M059J (cell line): Measurements from ENCODE around the gene RIPPLY2. TPM values are rescaled to one million over a fixed set of nuclear protein-coding genes. Genes with fewer than 3 reads are reported as not detected.
"Not testable (repeated sequence)": the region's sequence is repeated elsewhere in the genome, so short reads cannot be mapped to it uniquely, and the experiment has no call there.

ENCODE experiments used
- DNase-seq: peaks from one replicate; pipeline ENCODE4 v3.0.0-alpha.2; 2012; ENCODE audit warnings: low read depth
- total RNA-seq: library from RNA; depleted of rRNA; stranded (reverse); fragments of >200 nt; shearing (Covaris generic); gene quantifications from 2 replicates; pipeline ENCODE4 v1.2.3, GENCODE V29; 2014

RIPPLY2 gene
- total RNA-seq, 1 experiment from 2014 or later: not detected

- DNase-seq: no peak
These were observed 7.2 kb downstream of the RIPPLY2 start for GRCh38 chr6:83860359-83860755.

- no peak for DNase-seq
These were observed 7.8 kb downstream of the RIPPLY2 start for GRCh38 chr6:83860782-83861495.

- no peak for DNase-seq
These were observed 9.8 kb downstream of the RIPPLY2 start for GRCh38 chr6:83862776-83863471.

GRCh38 chr6:83867043-83867442, 13.9 kb downstream of the RIPPLY2 start:
- no peak for DNase-seq

GRCh38 chr6:83867527-83868161, 14.5 kb downstream of the RIPPLY2 start:
- DNase-seq: peak; percentile 90

GRCh38 chr6:83868639-83869038, 15.5 kb downstream of the RIPPLY2 start:
- DNase-seq: peak; percentile 80

- DNase-seq: no peak
These were observed 17.5 kb downstream of the RIPPLY2 start for GRCh38 chr6:83870649-83871048.

GRCh38 chr6:83872386-83873118, 19.4 kb downstream of the RIPPLY2 start:
- peak; percentile 26 for DNase-seq

- no peak for DNase-seq
These were observed 20.7 kb downstream of the RIPPLY2 start for GRCh38 chr6:83873869-83874268.

DNA sequence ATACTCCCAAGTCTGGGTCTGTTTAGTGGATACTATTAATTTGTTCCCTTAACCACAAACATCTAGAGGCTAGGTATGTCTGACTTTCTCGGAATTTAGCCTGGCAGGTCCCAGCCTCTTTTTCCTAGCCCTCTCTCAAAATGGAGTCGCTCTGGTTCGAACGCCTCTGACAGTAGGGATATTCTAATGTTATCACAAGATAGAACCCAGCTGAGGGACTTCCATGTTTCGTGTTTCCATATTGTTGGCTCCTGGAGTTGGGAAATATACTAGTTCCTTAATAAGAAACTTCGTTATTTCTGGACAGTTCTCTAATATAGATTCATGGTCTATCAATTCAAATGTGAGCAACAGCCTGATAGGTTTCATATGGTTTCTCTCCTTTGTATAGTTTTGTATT, 22.7 kb downstream of the RIPPLY2 start:
- DNase-seq: no peak

DNA sequence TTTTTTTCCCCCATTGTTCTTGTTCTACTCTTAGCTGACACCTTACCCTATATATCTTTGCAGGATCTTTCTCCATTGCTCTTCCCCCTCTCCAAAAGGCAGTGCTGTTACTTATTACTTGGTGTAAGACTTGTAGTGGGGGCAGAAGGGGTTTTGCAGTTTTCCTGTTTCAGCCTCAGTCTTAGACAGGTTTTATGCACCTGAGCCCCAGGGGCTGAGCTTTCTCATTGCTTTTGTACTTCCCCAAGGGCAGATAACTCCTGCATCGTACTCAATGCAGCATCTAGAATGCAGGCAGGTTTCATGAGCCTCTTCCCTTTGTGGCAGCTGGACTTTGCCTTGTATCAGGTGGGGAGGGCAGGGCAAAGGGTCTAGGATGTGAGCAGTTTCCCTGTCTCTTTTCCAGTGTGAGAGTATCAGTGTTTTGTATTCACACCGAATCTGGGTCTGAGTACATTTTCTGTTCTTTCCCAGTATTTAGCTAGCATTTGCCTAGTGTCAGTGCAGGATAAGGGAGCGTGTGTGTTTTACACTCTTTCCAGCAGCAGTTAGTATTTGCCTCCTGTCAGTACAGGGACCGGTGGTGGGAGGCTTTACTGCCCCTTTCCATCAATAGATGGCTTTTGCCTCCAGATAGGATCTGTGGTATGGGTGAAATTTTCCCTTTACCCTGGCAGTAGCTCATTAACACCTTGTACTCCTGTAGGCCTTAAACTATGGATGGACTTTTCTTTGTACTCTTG, 25.9 kb downstream of the RIPPLY2 start:
- no peak for DNase-seq

- DNase-seq: peak; percentile 14
These were observed 26.6 kb downstream of the RIPPLY2 start for GRCh38 chr6:83879746-83880145.

DNA sequence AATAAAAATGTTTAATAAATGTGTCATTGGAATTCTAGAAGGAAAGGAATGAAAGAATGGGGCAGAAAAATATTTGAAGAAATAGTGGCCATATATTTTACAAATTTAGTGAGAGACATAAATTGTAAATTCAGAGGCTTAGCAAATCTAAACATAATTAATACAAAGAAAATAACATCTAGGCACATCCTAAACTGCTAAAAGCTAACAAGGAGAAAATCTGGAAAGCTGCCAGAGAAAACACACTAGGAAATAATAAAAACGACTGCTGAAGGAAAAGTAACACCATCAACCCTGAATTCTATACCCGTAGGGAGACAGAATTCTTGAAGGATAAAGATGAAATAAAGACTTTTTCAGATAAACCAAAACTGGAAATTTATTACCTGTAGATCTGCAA, 30.1 kb downstream of the RIPPLY2 start:
- no peak for DNase-seq

- DNase-seq: peak; percentile 58
These were observed 31.4 kb downstream of the RIPPLY2 start for GRCh38 chr6:83884523-83884922.

DNA sequence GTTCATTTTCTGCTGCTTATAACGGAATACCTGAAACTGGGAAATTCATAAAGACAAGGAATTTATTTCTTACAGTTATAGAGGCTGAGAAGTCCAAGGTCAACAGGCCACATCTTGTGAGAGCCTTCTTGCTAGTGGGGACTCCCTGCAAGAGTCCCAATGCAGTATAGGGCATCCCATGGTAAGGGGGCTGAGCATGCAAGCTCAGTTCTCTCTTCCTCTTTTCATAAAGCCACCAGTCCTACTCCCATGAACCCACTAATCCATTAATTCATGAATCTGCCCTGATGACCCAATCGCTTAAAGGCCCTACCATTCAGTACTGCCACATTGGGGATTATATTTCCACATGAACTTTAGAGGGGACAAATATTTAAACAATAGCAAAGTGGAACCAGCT, 32.8 kb downstream of the RIPPLY2 start:
- no peak for DNase-seq

DNA sequence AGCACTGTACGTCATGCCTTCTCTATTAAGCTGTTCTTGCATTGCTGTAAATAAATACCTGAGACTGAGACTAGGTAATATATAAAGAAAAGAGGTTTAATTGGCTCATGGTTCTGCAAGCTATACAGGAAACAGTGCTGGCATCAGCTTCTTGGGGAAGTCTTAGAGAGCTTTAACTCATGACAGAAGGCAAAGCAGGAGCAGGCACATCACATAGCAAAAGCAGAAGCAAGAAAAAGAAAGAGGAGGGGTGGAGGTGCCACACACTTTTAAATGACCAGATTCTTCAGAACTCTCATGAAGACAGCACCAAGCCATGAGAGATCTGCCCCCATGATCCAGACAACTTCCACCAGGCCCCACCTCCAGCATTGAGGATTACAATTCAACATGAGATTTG, 36.5 kb downstream of the RIPPLY2 start:
- no peak for DNase-seq

GRCh38 chr6:83890520-83890919, 37.4 kb downstream of the RIPPLY2 start:
- DNase-seq: no peak

DNA sequence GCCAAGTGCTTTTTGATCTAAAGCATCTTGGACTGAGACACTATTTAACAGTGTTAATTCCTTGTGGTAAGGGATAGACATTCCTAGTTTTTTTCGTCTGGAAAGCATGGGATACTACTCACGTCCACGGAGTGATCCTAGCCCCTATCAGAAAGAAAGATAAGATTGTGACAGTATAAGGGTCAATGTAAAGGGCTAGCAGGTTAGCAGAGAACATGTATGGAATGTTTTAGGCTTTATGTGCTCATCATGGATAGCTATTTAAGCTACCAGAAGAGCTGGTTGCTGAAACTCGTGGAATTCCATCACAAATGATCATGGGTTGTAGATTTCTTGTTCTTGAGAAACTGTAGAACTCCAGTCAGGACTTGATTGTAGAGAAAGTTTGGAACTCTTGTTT, 38.4 kb downstream of the RIPPLY2 start:
- no peak for DNase-seq

GRCh38 chr6:83893024-83893423, 39.9 kb downstream of the RIPPLY2 start:
- DNase-seq: no peak

DNA sequence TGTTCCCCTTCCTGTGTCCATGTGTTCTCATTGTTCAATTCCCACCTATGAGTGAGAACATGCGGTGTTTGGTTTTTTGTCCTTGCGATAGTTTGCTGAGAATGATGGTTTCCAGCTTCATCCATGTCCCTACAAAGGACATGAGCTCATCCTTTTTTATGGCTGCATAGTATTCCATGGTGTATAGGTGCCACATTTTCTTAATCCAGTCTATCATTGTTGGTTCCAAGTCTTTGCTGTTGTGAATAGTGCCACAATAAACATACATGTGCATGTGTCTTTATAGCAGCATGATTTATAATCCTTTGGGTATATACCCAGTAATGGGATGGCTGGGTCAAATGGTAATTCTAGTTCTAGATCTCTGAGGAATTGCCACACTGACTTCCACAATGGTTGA, 43.9 kb downstream of the RIPPLY2 start:
- DNase-seq: not testable (repeated sequence)

DNA sequence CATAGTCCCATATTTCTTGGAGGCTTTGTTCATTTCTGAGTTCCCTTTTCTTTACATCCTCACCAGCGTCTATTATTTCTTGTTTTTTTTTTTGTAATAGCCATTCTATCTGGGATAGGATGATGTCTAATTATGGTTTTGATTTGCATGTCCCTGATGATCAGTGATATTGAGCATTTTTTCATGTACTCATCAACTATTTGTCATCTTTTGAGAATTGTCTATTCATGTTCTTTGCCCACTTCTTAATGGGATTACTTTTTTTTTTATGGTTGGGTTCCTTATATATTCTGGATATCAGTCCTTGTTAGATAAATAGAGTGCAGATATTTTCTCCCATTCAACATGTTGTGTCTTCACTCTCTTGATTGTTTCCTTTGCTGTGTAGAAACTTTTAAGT, 48.5 kb downstream of the RIPPLY2 start:
- no peak for DNase-seq

DNA sequence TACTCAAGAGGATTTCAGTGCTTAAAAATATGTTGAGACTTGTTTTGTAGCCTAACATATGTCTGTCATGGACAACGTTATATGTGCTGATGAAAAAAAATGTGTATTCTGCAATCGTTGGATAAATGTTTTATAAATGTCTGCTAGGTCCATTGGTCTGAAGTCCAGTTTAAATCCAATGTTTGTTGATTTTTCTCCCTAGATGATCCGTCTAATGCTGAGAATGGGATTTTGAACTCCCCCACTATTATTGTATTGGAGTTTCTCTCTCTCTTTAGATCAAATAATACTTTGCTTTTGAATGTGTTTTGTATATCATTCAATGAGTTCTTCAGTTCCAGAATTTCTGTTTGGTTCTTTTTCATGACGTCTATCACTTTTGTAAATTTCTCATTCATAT, 51.2 kb downstream of the RIPPLY2 start:
- no peak for DNase-seq
